ENCODE data around the gene ADM2. TPM values are rescaled to one million over a fixed set of nuclear protein-coding genes. Genes with fewer than 3 reads are reported as not detected.

Gene ADM2
- total RNA-seq, 2 donors from 2014 or later: 0.08 TPM; not detected in 1

- TF ChIP-seq, protein P1, sequence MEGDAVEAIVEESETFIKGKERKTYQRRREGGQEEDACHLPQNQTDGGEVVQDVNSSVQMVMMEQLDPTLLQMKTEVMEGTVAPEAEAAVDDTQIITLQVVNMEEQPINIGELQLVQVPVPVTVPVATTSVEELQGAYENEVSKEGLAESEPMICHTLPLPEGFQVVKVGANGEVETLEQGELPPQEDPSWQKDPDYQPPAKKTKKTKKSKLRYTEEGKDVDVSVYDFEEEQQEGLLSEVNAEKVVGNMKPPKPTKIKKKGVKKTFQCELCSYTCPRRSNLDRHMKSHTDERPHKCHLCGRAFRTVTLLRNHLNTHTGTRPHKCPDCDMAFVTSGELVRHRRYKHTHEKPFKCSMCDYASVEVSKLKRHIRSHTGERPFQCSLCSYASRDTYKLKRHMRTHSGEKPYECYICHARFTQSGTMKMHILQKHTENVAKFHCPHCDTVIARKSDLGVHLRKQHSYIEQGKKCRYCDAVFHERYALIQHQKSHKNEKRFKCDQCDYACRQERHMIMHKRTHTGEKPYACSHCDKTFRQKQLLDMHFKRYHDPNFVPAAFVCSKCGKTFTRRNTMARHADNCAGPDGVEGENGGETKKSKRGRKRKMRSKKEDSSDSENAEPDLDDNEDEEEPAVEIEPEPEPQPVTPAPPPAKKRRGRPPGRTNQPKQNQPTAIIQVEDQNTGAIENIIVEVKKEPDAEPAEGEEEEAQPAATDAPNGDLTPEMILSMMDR (IDR thresholded peaks at IDR 0.05): no peak
- no peak overlapping the region for H3K4me3 ChIP-seq
- DNase-seq (ENCODE audit: low spot score): no peak
- H3K36me3 ChIP-seq: peaks cover 65% of the 10 kb centered on the region
- no peak overlapping the region for H3K27ac ChIP-seq
- no peaks in the 10 kb centered on the region for H3K27me3 ChIP-seq
- no peaks in the 10 kb centered on the region for H3K9me3 ChIP-seq
- H3K4me1 ChIP-seq: no peaks in the 10 kb centered on the region
Measured at GRCh38 chr22:50456466-50457234, 24.7 kb upstream of the ADM2 start.

DNA sequence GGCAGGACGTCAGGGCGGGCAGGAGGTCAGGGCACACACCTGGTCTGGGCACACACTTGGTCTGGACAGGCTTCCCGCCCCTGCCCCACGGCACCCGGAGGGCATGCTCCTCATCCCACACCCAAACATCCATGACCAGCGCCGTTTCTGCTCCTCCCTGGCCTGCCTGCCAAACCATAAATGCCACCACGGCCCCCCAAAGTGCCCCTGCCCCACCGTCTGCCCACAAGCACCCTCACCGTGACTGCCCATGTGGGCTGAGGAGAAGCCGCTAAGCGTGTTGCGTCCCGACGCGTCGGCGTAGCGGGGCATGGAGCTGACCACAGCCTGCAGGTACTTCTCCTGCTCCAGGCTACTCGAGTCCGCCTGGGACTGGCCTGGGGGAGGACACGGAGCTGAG lies 22.3 kb upstream of the ADM2 start:
- no peaks in the 10 kb centered on the region for H3K9me3 ChIP-seq
- TF ChIP-seq, protein P1 (IDR thresholded peaks at IDR 0.05): no peak
- DNase-seq (ENCODE audit: low spot score): no peak
- no peak overlapping the region for H3K27ac ChIP-seq
- no peaks in the 10 kb centered on the region for H3K4me1 ChIP-seq
- H3K27me3 ChIP-seq: no peaks in the 10 kb centered on the region
- no peak overlapping the region for H3K4me3 ChIP-seq
- peaks cover 86% of the 10 kb centered on the region for H3K36me3 ChIP-seq

DNA sequence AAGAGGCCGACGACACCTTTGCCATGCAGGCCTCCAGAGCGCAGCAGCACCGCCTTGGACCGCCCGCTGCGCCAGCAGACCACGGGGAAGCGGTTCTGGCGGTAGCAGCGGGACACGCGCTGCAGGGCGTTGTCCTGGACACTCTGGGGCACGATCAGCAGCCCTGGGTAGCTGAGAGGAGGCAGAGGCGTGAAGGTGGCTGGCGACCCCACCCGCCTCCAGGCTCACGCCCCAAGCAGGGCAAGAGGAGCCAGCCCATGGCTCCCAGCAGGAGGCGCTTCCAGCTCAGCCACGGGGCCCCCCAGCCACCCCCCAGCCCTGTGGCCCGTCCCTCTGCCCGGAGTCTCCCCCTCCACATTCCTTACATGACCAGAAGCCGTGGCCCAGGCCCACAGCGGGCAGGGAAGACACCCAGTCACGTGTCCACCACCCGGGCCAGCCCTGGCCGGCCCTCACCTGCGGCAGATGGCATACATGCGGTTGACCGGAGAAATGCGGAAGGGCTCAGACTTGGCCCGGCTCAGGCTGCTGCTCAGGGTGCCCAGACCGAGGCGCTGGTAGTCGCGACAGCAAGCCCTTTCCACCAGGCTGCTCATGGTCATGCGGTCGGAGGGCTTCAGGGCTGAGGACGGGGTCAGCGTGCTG lies 21.7 kb upstream of the ADM2 start:
- Histone ChIP-seq H3K27me3 (no peaks in the 10 kb centered on the region), H3K4me3 (no peak overlapping the region), H3K9me3 (no peaks in the 10 kb centered on the region), H3K4me1 (no peaks in the 10 kb centered on the region), H3K27ac (no peak overlapping the region), H3K36me3 (peaks cover 86% of the 10 kb centered on the region)
- TF ChIP-seq, protein P1 (IDR thresholded peaks at IDR 0.05): no peak
- DNase-seq (ENCODE audit: low spot score): no peak

GRCh38 chr22:50460938-50461337 lies 20.4 kb upstream of the ADM2 start:
- Histone ChIP-seq H3K4me1 (no peaks in the 10 kb centered on the region), H3K27ac (no peak overlapping the region), H3K9me3 (no peaks in the 10 kb centered on the region), H3K36me3 (peaks cover 86% of the 10 kb centered on the region), H3K27me3 (no peaks in the 10 kb centered on the region), H3K4me3 (no peak overlapping the region)
- TF ChIP-seq, protein P1 (IDR thresholded peaks at IDR 0.05): no peak
- DNase-seq (ENCODE audit: low spot score): no peak

DNA sequence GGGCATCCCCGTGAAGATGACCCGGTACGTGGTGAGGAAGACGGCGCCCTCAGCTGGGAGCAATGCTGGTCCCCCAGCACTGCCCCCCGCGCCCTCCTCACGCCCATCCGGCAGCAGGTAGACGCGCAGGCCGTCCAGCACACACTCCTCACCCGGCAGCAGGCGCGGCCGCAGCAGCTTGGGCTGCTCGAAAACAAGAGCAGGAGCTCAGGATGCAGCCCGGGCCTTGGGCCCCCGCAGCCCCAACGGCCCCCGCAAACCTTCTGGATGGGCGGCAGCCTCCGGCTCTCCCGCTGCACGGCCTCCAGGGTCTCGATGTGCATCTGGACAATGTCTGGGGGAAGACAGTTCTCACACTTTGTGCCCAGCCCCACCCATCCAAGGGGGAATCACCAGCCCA lies 19.8 kb upstream of the ADM2 start:
- Histone ChIP-seq H3K9me3 (no peaks in the 10 kb centered on the region), H3K4me1 (no peaks in the 10 kb centered on the region), H3K27ac (no peak overlapping the region), H3K36me3 (peaks cover 90% of the 10 kb centered on the region), H3K27me3 (no peaks in the 10 kb centered on the region), H3K4me3 (no peak overlapping the region)
- DNase-seq (ENCODE audit: low spot score): no peak
- TF ChIP-seq, protein P1 (IDR thresholded peaks at IDR 0.05): no peak

Data from right atrium auricular region (tissue), 2 donors.